GM13977 (cell line): Measurements from ENCODE around the gene CYP2C9.
"Not testable (repeated sequence)": the region's sequence is repeated elsewhere in the genome, so short reads cannot be mapped to it uniquely, and the experiment has no call there.

Experiments used
- DNase-seq: peaks from one replicate; pipeline ENCODE4 v3.0.0; 2012; ENCODE audit warnings: low spot score
- CTCF ChIP-seq: IDR thresholded peaks from 2 replicates; pipeline ENCODE4 v1.5.1; 2012; ENCODE audit warnings: mild to moderate bottlenecking, control low read depth; ENCODE audit not compliant: insufficient read depth; ENCODE audit errors: extremely low read depth, missing control alignments
- in situ Hi-C: fragments of 300-500 bp; cut with MboI; formaldehyde crosslinking; loops from one replicate; pipeline ENCODE4 v1.12.0; 2022; ENCODE audit warnings: low sequenced_read_pairs, low pct_unique_long_range_greater_than_20kb, mixed read lengths, inconsistent platforms; ENCODE audit not compliant: unreplicated experiment

Gene CYP2C9

DNA sequence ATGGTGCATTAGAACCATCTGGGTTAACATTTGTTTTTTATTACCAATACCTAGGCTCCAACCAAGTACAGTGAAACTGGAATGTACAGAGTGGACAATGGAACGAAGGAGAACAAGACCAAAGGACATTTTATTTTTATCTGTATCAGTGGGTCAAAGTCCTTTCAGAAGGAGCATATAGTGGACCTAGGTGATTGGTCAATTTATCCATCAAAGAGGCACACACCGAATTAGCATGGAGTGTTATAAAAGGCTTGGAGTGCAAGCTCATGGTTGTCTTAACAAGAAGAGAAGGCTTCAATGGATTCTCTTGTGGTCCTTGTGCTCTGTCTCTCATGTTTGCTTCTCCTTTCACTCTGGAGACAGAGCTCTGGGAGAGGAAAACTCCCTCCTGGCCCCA lies at the start of gene CYP2C9:
Gene CYP2C9, plus strand, starts transcription at position 276 of the 400 bp plus-strand sequence. Its CDS starts 25 bp downstream, at position 301.
- TF ChIP-seq CTCF, result no peak
- in situ Hi-C loops, result no loop called here
- no peak for DNase-seq

DNA sequence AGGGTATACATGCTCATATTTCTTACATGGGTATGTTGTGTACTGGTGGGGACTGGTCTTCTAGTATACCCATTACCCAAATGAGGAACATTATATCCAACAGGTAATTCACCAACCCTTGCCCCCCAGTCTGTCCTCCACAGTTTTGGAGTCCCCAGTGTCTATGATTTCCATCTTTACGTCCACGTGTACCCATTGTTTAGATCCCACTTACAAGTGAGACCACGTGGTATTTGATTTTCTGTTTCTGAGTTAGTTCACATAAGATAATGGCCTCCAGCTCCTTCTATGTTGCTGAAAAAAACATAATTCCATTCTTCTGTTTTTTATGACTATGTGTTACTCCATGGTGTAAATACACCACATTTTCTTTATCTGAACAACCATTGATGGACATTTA lies 49.3 kb upstream of the CYP2C9 start:
- TF ChIP-seq CTCF, result no peak
- in situ Hi-C loops, result no loop called here
- no peak for DNase-seq

- DNase-seq, result no peak
- in situ Hi-C loops, result no loop called here
- no peak for TF ChIP-seq CTCF
Measured at GRCh38 chr10:94890264-94891022, 48.0 kb upstream of the CYP2C9 start.

- in situ Hi-C loops, DNase-seq: not testable (repeated sequence)
Measured at GRCh38 chr10:94898414-94898813, 40.0 kb upstream of the CYP2C9 start.

DNA sequence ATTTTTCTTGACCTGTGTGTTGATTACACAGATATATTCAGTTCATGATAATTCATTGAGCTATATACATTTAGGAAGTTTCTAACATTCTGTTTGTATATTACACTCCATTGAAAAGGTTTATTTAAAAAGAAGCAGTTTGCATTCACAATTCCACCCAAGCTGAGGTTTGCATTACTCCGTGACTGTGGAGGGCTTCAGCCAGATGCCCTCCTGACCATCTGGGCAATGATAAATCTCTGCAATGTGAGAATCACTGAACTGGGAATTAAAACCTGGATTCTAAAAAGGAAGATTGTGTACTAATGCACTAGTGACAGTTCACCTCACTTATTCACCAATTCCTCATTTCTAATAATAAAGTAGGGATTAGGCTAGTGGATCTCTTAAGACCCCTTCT lies 36.4 kb upstream of the CYP2C9 start:
- no peak for DNase-seq
- no peak for TF ChIP-seq CTCF
- in situ Hi-C loops, result no loop called here

GRCh38 chr10:94902570-94902969 lies 35.9 kb upstream of the CYP2C9 start:
- TF ChIP-seq CTCF, result no peak
- no peak for DNase-seq
- in situ Hi-C loops, result no loop called here

GRCh38 chr10:94904506-94905148 lies 33.8 kb upstream of the CYP2C9 start:
- in situ Hi-C loops, result not testable (repeated sequence)

More at GRCh38 chr10:94904506-94905148, 33.8 kb upstream of the CYP2C9 start:
- not testable (repeated sequence) for DNase-seq
